GM10847 (cell line): ENCODE results near the gene GRAP2.

ENCODE experiments used
- POLR2A ChIP-seq: IDR thresholded peaks from 2 replicates; pipeline ENCODE4 v1.6.1; 2011; ENCODE audit not compliant: insufficient read length; ENCODE audit errors: extremely low read depth

GRAP2 gene

GRCh38 chr22:39935612-39936011 is 34.7 kb downstream of the GRAP2 start:
- no peak for TF ChIP-seq POLR2A

- no peak for TF ChIP-seq POLR2A
Observed at GRCh38 chr22:39936523-39937145, 35.8 kb downstream of the GRAP2 start.

- no peak for TF ChIP-seq POLR2A
Observed at GRCh38 chr22:39937906-39938305, 37.0 kb downstream of the GRAP2 start.

- TF ChIP-seq POLR2A, result no peak
Observed at GRCh38 chr22:39938509-39939111, 37.7 kb downstream of the GRAP2 start.

- no peak for TF ChIP-seq POLR2A
Observed at GRCh38 chr22:39939830-39940229, 38.9 kb downstream of the GRAP2 start.

- no peak for TF ChIP-seq POLR2A
Observed at GRCh38 chr22:39940757-39941305, 39.9 kb downstream of the GRAP2 start.

- no peak for TF ChIP-seq POLR2A
Observed at GRCh38 chr22:39941601-39942000, 40.7 kb downstream of the GRAP2 start.

- TF ChIP-seq POLR2A, result no peak
Observed at GRCh38 chr22:39942439-39943230, 41.8 kb downstream of the GRAP2 start.

GRCh38 chr22:39943337-39943736 is 42.5 kb downstream of the GRAP2 start:
- no peak for TF ChIP-seq POLR2A

- TF ChIP-seq POLR2A, result no peak
Observed at GRCh38 chr22:39943953-39944872, 43.3 kb downstream of the GRAP2 start.

- no peak for TF ChIP-seq POLR2A
Observed at GRCh38 chr22:39946126-39946502, 45.2 kb downstream of the GRAP2 start.

GRCh38 chr22:39946503-39947219 is 45.8 kb downstream of the GRAP2 start:
- no peak for TF ChIP-seq POLR2A

GRCh38 chr22:39947220-39948216 is 46.6 kb downstream of the GRAP2 start:
- no peak for TF ChIP-seq POLR2A
